GM18507 (cell line): Measurements from ENCODE around the gene TRH.

Experiments
- DNase-seq: peaks from one replicate; pipeline ENCODE4 v3.0.0; 2011; ENCODE audit warnings: low read depth; ENCODE audit not compliant: insufficient read length; ENCODE audit errors: extremely low spot score
- FAIRE-seq: peaks from 2 replicates; lab custom pipeline; 2011; peaks lifted over from hg19 to GRCh38; lab: Jason Lieb, UNC

Gene TRH, protein sequence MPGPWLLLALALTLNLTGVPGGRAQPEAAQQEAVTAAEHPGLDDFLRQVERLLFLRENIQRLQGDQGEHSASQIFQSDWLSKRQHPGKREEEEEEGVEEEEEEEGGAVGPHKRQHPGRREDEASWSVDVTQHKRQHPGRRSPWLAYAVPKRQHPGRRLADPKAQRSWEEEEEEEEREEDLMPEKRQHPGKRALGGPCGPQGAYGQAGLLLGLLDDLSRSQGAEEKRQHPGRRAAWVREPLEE

DNA sequence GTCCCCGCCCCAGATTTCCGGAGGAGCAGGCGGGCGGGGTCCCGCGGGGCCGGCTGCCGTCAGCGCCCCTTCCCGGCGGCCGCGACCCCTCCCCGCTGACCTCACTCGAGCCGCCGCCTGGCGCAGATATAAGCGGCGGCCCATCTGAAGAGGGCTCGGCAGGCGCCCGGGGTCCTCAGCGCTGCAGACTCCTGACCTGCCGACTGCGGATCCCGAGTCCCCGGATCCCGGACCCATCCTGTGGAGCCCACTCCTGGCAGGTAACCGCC lies at the start of gene TRH:
TRH (plus strand) TSS at position 157 of the 269 bp plus-strand sequence. CDS start 1,097 bp downstream, outside the sequence.
- DNase-seq (no peak), FAIRE-seq (no peak)

DNA sequence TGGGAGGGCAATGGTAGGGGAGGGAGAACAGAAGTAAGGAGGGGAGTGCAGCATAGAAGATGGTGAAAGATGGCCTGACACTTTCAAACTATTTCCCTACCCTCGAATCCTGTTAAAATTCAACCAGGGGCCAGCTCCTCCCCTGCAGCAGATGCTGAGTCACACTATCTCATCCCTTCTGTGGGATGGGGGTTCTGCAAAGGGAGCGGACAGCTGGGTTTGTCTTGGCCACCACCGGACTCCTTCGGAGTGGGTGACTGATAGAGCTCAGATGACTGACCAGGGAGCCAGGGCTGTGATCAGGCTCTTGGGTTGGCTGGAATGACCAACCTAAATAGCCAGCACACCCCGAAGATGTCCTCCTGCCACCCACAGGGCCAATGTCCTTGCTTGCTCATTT lies 47.4 kb upstream of the TRH start:
- DNase-seq (no peak), FAIRE-seq (no peak)

DNA sequence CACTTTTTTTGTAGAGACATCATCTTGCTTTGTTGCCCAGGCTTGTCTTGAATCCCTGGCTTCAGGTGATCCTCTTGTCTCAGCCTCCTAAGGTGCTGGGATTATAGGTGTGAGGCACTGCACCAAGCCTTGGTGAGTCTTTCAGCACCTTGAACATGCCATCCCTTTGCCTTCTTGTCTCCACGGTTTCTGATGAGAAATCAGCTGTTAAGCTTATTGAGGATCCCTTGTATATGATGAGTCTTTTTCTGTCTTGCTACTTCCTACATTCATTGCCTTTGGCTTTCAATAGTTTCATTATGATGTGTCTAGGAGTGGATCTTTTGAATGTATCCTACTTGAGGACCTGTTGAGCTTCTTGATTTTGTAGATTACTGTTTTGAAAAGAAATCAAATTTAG lies 45.1 kb upstream of the TRH start:
- DNase-seq (no peak), FAIRE-seq (no peak)

DNA sequence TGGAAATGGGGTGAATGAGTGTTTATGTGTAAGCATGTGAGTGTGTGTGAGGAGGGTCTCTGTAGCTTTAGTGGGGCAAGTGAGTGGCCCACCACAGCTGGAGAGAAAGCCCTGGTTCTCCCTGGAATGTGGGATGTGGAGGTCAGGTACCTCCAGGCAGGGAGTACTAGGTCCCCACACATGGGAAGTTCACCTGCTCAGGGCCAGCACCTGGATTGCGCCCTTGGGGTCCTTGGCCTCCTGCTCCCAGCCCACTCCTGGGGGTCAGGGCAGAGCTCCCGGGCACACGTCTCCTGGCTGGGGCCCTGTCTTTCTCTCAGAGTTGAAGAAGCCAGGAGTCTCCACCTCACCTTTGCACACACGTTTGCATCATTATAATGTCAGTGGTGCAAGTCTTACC lies 41.0 kb upstream of the TRH start:
- DNase-seq = no peak
- no peak for FAIRE-seq

DNA sequence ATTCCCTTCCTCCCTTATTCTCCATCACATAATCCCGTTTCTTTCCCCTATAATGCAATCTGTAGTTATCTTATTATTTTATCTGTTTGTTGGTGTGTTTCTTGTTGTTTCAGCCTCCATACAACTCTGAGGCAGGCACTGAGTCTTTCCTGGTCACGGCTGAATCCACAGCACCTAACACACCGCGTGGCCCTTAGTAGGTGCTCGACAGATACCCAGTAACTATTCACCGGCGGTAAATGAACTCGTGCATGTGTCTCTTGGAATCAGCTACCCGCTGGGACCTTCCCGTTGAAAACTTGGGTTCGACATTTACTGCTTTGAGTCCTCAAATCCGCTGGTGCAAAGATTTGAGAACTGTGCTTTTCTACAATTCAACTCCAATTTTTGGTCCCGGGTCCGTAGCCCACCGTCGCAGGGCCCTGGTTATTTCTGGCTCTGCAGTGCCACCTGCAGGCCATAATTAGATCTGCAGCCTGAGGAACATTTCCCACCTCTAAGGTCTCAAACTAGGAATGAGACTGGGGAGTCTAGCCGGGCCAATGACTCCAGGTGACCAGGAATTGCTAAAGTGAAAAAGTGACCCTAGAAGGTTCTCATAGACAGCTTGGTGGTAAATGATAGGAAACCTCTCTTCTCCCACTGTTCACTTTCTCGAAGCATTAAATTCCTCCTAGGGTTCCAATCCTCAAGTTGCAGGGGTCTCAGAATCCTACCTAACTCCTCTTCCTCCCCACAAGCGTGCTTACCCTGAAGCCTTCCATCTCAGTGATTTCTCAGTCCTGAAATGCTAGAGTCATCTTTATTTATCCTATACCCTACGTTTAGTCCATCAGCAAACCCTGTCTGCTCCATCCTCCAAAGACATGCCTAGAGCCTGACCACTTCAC lies 40.0 kb upstream of the TRH start:
- DNase-seq = no peak
- FAIRE-seq = peak; percentile 70

DNA sequence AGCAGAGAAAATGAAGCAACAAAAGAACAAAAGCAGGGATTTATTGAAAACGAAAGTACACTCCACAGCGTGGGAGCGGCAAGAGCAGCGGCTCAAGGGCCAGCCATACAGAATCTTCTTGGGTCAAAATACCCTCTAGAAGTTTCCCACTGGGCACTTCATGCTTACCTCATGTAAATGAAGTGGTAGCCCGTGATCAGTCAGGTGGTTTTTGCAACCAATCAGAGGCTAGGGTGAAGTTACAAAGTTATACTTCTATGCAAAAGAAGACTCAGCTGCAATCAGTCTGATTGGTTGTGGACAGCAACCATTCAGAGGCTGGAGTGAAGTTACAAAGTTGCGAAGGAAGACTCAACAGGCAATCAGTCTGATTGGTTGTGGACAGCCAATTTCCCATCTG lies 37.8 kb upstream of the TRH start:
- FAIRE-seq (no peak), DNase-seq (no peak)

DNA sequence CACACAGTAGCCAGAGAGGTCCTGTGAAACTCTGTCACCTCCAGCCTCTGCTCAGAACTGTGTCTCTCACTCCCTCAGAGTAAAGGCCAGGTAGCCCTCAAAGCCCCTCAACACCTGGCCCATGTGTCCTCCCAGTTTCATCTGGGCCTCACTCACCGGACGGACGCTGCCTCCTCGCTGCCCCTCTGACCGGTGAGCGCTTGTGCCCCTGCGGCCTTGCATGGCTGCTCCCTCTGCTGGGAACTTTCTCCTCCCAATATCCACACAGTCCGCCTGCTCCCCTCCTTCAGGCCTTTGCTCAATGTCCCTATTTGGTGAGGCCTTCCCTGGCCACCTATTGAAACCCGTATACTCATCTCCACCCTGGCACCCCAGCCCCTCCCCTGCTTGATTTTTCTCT lies 36.8 kb upstream of the TRH start:
- FAIRE-seq (no peak), DNase-seq (no peak)

DNA sequence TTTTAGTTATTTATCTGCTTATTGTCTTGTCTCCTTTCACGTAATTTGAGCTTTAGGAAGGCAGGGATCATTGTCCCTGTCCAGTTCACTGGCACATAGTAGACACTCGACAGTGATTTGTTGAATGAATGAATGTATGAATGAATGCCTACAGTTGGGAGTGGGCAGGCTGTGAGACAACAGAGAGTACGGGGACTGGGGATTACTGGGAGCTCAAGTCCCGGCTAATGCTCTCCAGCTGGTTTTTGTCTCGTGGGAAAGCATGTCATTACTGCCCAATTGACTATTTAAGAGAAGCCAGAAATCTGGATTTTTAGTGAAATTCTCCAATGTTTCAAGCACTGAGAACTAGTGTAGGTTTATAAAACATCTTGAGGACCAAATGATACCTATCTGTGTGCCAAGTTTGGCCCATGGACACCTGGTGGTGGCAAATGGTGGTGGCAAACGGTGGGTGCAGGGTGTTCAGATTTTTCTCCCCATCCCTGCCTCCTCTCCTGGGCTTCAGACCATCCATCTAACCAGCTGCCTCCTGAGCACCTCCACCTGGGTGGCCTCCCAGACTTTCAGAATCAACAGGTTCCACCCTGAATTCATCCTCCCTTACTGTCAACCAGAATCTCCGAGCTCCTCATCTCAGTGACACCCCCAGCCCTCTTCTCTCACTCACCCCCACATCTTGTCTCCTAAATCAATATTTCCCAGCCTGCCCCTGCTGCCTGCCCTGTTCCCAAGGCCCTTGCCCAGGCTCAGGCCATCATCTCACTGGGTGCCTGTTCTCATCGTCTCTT lies 36.2 kb upstream of the TRH start:
- DNase-seq (no peak), FAIRE-seq (no peak)

DNA sequence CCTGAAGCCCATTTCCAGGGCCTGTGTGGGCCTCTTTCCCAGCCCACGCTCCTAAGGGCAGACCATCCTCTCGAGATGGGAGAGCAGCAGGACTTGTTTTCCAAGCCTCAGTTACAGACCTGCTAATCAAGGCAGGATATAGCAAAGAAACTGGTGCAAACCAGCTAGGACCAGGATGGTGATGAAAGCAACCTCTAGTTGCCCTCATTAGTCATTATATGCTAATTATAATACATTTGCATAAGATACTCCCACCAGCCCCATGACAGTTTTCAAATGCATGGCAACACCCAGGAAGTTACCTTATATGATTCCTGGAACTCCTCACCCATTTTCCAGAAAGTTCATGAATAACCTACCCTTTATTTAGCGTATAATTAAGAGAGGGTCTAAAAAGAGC lies 34.4 kb upstream of the TRH start:
- no peak for FAIRE-seq
- no peak for DNase-seq

DNA sequence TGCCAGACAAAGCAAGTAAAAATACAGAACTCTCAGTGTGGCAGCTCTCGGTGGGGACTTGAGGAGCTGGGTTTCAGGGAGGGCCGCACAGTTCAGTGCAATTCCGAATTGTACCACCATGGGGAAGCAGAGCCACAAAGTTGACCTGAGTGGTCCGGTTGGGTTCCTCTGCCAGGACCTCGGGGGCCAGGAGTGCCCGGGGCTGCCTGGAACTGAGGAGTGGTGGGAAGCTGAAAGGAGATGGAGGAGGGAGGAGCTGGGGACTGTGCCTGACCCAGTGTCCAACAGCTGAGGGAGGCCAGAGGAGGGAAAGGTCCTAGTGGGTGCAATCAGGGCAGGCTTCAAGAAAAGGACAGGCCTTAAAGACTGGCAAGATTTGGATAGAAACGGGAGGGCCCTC lies 32.2 kb upstream of the TRH start:
- FAIRE-seq = peak; percentile 76

DNA sequence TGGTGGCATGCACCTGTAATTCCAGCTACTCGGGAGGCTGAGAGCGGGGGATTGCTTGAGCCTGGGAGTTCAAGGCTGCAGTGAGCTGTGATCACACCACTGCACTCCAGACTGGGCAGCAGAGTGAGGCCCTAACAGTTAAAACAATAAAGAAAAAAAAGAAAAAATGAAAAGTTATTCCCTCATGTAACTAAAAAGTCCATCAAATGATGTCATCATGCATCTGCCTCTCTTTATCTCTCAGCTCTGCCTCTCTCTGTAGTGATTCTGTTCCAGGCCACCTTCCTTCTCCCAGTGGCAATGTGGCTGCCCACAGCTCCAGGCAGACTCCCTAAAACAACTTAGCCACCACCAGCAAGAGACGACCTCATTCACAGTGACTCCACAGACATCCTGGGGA lies 31.5 kb upstream of the TRH start:
- DNase-seq (no peak), FAIRE-seq (no peak)

More for the DNA sequence above, 32.2 kb upstream of the TRH start:
- peak; percentile 29 for DNase-seq

DNA sequence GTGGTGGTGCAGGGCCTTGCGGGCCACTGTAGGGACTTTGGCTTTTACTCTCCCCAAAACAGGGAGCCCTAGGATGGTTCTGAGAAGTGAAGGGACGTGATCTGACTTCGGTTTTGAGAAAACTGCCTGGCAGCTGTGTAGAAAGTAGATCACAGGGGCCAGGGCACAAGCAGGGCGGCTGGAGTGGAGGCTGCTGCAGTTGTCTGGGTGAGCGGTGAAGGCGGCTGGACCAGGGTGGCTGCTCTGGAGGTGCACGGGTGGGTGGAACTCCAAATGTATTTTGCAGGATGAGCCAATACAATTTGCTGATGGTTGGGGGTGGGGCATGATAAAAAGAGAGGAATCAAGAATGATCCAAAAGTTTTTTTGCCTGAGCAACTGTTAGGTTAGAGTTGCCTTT lies 29.8 kb upstream of the TRH start:
- no peak for FAIRE-seq
- DNase-seq = no peak

DNA sequence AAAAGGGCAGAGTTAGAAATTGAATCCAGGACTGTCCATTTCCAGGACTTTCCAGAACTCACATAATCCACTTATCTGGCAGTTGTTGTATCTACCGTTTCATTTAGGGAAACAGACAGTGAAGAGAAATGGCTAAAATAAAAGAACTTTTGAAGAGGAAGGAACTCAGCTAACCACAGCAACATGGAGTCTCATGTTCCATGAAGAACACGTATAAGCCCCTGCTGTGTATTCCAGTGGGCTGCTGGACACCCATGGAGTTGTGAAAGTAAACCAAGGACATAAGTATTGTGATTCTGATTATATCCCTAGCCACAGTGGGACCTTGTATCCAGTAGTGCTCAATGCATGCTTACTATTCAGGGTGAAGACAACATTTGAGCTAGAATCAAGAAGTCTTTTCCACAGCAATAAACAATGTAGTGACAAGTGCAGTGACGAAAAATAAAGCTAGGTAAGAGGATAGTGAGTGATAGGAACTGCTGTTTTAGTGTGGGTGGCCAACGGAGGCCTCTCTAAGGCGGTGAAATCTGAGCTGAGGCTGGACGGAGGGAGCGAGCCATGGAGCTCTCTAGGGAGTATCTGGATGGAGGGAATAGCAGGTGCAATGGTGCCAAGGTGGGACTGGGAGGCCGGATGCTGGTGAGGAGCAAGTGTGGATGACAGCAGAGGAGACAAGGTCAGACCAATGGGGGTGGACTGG lies 26.8 kb upstream of the TRH start:
- DNase-seq (no peak), FAIRE-seq (no peak)

DNA sequence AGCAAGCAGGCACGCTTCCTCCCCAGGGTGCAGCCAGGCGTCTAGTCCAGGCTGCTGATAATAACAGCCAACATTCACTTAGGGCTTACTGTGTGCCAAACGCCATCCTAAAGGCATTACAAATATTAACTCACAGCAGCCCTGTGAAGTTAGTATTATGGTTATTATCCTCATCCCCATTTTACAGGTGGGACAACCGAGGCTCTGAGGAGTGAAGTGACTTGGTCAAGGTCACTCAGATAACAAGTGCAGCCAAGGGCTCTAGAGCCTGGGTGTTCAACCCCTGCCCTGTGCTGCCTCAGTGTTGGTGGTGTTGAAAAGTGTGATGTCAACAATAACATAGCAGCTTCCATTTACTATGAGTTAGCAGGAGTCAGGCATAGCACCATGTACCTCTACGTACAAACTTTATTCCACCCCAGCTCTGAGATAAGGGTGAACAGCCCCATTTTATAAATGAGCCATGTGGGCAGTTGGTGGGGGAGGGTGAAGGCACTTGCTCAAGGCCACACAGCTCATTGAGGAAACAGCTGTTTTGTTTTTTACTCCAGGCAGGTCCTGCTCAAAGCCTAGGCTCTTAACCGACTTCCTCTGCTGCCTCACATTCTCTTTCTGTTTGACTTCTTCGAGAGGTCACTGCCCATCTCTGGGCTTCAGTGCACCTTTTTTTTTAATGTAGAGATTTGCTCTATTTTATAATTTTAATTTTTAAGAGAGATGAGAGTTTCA lies 24.0 kb upstream of the TRH start:
- DNase-seq (no peak), FAIRE-seq (no peak)

DNA sequence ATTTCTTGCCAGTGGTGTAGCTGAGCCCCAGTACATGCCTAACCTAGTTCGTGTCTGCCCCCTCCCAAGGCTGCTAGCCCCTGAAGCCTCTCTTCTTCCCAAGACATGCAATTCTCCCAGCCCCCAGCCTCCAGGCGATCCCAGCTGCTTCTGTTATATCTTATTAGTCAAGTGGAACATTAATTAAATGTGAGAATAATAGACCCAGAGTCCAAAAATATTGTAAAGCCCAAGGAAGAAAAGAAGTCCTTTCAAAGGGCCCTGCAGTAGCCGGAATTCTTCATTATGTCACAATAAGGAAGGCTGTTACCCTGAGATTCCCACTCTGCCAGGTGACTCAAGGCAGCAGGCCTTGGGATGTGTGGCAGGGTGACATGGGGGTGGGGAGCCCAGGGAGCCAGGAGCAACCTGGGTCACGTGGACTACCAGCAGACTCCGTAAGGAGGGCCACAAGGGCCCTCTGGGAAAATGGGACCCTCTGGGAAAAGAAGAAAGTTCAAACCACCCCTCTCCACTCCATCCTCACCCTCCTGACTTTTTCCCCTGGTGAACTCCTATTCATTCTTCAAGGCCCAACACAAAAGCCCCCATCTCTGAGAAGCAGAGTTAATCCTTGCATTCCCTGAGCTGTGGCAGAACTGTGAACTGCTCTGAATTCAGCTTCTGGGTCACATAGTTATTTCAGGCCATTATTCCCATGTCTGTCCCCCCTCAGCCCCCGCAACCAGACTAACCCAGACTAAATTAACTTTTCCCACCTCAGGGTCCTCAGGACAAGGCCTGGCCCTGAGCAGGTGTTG lies 21.8 kb upstream of the TRH start:
- FAIRE-seq (no peak), DNase-seq (no peak)

DNA sequence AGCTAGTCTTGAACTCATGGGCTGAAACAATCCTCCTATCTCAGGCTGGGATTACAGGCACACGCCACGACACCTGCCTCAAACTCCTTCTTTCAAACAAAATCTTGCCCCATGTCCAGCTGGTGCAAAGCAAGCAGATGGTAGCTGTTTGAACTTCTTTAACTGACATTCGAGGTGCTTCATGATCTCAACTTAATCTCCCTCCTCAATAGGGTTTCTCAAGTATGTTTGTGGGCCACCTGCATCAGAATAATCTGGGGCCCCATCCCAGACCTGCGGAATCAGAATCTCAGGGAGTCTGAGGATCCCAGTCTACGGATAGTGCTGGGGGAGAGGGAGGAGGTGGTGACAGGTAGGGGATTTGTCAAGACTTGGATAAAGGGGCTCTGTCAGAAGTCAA lies 20.9 kb upstream of the TRH start:
- FAIRE-seq (no peak), DNase-seq (no peak)

DNA sequence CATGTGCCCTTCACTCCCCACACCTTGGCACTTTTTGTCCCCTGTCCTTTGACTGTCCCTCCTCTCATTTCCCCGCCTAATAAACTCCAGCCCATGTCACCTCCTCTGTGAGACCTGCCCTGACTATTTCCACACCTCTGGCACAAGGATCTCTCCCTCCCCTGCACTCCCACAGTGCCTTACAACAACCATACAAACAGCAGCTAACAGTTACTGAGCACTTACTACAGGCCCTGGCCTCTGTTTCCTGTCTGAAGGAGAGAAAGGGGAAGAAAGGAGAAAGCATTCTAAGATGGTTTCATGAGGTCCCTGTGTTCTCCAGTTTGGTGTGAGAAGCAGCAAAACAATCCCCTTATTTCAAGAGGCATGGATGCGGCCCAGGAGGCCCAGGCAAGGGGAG lies 20.0 kb upstream of the TRH start:
- no peak for DNase-seq
- no peak for FAIRE-seq

DNA sequence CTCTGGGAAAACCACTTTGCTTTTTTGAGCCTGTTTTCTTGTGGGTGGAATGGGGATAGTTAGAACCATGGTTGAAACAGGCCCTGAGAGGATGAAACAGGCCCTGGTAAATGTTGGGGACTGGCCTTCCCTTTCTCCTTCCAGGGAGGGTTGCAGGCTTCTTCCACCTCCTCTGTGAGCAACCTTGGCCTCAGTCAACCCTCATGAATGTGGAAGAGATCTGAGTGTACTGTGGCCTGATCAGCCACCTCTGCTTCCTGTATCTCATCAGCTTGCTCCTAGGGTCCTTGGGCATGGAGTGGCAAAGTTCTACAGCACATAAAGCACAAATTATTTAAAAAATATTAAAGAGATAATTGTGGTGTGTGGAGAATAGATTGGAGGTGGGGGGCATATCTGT lies 17.6 kb upstream of the TRH start:
- no peak for FAIRE-seq
- no peak for DNase-seq

DNA sequence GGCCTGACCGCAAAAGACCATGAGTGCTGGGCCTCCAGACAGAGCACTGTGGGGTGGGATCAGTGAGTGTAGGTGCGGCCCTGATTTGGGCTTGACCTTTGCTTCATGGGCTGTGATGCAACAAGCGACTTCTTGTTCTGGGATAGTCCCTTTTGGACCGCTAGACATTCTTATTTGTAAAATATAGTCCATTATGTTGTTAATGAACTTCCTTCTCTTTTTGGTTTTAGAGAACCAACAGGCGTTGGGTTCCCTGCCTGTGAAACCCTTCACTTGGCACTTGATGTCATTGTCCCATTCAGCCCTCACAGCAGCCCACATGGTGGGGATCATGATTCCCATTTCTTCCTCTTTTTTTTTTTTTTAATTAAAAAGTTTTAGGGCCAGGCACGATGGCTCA lies 15.8 kb upstream of the TRH start:
- FAIRE-seq (no peak), DNase-seq (no peak)
